HCT116 (cell line): ENCODE measurements around the gene ANTXR2.

Experiments used
- CEBPB ChIP-seq: IDR thresholded peaks from 2 replicates; pipeline ENCODE4 v1.6.1; 2012; ENCODE audit warnings: low read depth
- JUND ChIP-seq: IDR thresholded peaks from 2 replicates; pipeline ENCODE4 v1.6.1; 2012
- POLR2AphosphoS5 ChIP-seq: IDR thresholded peaks from 2 replicates; pipeline ENCODE4 v1.6.1; 2011; ENCODE audit warnings: mild to moderate bottlenecking, low read depth, low read length, moderate library complexity
- SIN3A ChIP-seq: IDR thresholded peaks from 2 replicates; pipeline ENCODE4 v1.6.1; 2012; ENCODE audit warnings: low read depth
- TF ChIP-seq, protein P1 (sequence below), 3 experiments: fragments of 200-600 bp in 1 of 3; sonication (generic) in 1 of 3; IDR thresholded peaks in 2 of 3; conservative IDR thresholded peaks in 1 of 3; 2 replicates each; pipeline ENCODE4 v1.5.1; 2012 to 2017; ENCODE audit warnings: low read depth in 2 of 3, low read length in 2 of 3, antibody characterized with exemption in 1 of 3, borderline replicate concordance in 1 of 3, control low read depth in 1 of 3, mild to moderate bottlenecking in 1 of 3, mixed read lengths in 1 of 3, mixed run types in 1 of 3, moderate library complexity in 1 of 3; ENCODE audit not compliant: insufficient read depth in 1 of 3

- TF ChIP-seq POLR2AphosphoS5 (no peak), JUND (no peak), SIN3A (no peak), CEBPB (no peak)
- TF ChIP-seq, protein P1, sequence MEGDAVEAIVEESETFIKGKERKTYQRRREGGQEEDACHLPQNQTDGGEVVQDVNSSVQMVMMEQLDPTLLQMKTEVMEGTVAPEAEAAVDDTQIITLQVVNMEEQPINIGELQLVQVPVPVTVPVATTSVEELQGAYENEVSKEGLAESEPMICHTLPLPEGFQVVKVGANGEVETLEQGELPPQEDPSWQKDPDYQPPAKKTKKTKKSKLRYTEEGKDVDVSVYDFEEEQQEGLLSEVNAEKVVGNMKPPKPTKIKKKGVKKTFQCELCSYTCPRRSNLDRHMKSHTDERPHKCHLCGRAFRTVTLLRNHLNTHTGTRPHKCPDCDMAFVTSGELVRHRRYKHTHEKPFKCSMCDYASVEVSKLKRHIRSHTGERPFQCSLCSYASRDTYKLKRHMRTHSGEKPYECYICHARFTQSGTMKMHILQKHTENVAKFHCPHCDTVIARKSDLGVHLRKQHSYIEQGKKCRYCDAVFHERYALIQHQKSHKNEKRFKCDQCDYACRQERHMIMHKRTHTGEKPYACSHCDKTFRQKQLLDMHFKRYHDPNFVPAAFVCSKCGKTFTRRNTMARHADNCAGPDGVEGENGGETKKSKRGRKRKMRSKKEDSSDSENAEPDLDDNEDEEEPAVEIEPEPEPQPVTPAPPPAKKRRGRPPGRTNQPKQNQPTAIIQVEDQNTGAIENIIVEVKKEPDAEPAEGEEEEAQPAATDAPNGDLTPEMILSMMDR (IDR thresholded peaks at IDR 0.05 in 2 of 3, conservative IDR thresholded peaks at IDR 0.05 in 1 of 3; ENCODE audit: borderline replicate concordance in 1 of 3, insufficient read depth in 1 of 3, low read depth in 2 of 3, low read length in 2 of 3) = no peak
These were observed 5.5 kb upstream of the ANTXR2 start for GRCh38 chr4:80078346-80079092.
